ENCODE data around the gene TMEM45A.
"Not testable (repeated sequence)": the region's sequence is repeated elsewhere in the genome, so short reads cannot be mapped to it uniquely, and the experiment has no call there.

Gene TMEM45A

GRCh38 chr3:100492059-100493006 lies at the start of gene TMEM45A:
TSS of gene TMEM45A (plus strand) at chr3:100492619. CDS start at chr3:100555212, 62,593 bp downstream.
- DNase-seq (ENCODE audit: low read depth in 3 of 3): peak; percentile 28 to 88 (median 68)

GRCh38 chr3:100443690-100444089 lies 48.7 kb upstream of the TMEM45A start:
- no peak for DNase-seq (ENCODE audit: low read depth in 3 of 3)

DNA sequence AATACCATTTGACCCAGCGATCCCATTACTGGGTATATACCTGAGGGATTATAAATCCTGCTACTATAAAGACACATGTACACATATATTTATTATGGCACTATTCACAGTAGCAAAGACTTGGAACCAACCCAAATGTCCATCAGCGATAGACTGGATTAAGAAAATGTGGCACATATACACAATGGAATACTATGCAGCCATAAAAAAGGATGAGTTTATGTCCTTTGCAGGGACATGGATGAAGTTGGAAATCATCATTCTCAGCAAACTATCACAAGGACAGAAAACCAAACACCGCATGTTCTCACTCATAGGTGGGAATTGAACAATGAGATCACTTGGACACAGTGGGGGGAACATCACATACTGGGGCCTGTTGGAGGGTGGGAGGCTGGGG lies 45.4 kb upstream of the TMEM45A start:
- not testable (repeated sequence) for DNase-seq (ENCODE audit: low read depth in 3 of 3)

DNA sequence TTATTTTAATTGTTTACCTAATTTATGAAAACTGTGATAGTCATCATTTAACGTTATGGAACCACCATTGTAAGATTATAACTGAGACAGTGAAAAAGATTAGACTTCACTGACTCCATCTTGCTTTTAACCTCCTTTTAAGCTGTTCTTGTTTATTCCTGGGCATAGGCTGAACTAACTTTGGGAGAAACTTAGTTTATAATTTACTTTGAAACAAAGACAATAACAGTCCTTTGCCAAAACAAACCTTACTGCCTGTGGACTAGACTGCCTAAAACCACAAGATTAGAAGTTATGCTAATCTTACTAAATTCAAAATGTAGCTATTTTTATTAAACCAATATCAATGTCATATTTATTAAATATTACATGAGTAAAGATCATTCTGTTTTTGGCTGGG lies 44.3 kb upstream of the TMEM45A start:
- DNase-seq (ENCODE audit: low read depth in 3 of 3): no peak

GRCh38 chr3:100449214-100449613 lies 43.2 kb upstream of the TMEM45A start:
- no peak for DNase-seq (ENCODE audit: low read depth in 3 of 3)

DNA sequence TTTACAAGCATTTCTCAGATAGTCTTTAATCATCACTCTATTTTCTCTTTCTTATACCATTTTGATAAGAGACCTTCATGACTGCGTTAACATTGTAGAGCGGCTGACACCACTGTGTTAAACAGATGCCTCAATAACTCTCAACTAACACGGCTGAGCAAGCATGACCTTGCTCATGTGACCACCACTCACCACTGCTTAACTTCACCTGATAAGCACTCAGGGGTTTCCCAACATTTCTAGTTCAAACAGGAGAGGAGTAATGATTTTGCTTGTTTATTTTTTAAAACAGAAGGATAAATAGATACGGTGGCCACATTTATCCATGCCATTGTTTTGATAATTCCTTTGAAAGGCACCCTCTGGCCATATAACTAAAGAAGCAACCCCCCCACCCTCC lies 37.7 kb upstream of the TMEM45A start:
- DNase-seq (ENCODE audit: low read depth in 3 of 3): no peak

GRCh38 chr3:100455841-100456550 lies 36.4 kb upstream of the TMEM45A start:
- no peak for DNase-seq (ENCODE audit: low read depth in 3 of 3)

- DNase-seq (ENCODE audit: low read depth in 3 of 3): no peak
Observed at GRCh38 chr3:100456745-100457144, 35.7 kb upstream of the TMEM45A start.

GRCh38 chr3:100457811-100458210 lies 34.6 kb upstream of the TMEM45A start:
- no peak for DNase-seq (ENCODE audit: low read depth in 3 of 3)

GRCh38 chr3:100458814-100459213 lies 33.6 kb upstream of the TMEM45A start:
- no peak for DNase-seq (ENCODE audit: low read depth in 3 of 3)

- no peak for DNase-seq (ENCODE audit: low read depth in 3 of 3)
Observed at GRCh38 chr3:100463002-100463401, 29.4 kb upstream of the TMEM45A start.

DNA sequence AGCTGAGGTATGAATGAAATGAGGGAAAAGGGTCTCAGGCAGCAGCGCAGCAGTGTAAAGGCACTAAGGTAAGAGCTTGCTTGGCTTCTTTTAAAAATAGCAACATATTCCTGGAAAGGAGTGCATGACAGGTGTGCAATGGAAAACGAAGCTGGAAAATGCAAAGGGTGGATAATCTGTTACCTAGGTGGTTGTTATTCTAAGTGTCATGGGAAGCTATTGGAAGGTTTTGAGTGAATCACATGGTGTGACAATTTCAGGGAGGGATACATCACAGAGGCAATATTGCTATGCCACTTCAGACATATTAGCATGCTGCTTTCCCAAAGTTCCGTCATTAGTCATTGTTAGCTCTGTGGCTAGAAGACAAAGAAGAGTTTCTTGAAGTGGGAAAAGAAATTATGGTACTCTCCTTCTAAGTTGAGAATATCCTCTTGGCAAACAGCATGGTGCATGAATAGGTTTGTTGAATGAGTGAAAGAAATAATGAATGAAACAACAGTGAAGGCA lies 28.7 kb upstream of the TMEM45A start:
- no peak for DNase-seq (ENCODE audit: low read depth in 3 of 3)

GRCh38 chr3:100465892-100466777 lies 26.3 kb upstream of the TMEM45A start:
- no peak for DNase-seq (ENCODE audit: low read depth in 3 of 3)

GRCh38 chr3:100467133-100467532 lies 25.3 kb upstream of the TMEM45A start:
- no peak for DNase-seq (ENCODE audit: low read depth in 3 of 3)

DNA sequence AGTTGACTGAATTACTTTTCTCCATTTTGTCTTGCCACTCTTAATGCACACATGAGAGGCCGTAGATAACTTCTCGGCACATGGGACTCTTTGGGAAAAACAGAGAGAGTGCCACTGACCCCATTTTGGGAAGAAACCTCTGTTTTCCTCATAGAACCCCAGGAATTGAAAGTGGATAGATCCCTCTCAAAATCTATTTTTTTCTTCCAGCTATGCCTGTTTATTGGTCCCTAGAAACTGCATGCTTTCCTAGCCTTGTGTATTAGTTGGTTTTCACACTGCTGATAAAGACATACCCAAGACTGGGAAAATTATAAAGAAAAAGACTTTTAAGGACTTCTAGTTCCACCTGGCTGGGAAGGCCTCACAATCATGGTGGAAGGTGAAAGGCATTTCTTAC lies 23.7 kb upstream of the TMEM45A start:
- DNase-seq (ENCODE audit: low read depth in 3 of 3): no peak

DNA sequence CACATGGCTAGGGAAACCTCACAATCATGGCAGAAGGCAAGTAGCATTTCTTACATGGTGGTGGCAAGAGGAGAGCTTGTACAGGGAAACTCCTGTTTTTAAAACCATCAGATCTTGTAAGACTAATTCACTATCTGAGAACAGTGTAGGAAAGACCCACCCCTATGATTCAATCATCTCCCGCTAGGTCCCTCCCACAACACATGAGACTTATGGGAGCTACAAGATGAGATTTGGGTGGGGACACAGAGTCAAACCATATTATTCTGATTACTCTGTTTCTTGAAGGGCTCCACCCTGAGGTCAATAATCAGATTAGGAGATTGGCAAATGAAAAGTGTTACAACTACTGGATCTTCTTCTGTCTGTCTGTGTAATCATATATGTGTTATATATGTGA lies 21.5 kb upstream of the TMEM45A start:
- DNase-seq (ENCODE audit: low read depth in 3 of 3): no peak

GRCh38 chr3:100471444-100471843 lies 21.0 kb upstream of the TMEM45A start:
- DNase-seq (ENCODE audit: low read depth in 3 of 3): no peak

GRCh38 chr3:100477851-100478360 lies 14.5 kb upstream of the TMEM45A start:
- DNase-seq (ENCODE audit: low read depth in 3 of 3): not testable (repeated sequence)

DNA sequence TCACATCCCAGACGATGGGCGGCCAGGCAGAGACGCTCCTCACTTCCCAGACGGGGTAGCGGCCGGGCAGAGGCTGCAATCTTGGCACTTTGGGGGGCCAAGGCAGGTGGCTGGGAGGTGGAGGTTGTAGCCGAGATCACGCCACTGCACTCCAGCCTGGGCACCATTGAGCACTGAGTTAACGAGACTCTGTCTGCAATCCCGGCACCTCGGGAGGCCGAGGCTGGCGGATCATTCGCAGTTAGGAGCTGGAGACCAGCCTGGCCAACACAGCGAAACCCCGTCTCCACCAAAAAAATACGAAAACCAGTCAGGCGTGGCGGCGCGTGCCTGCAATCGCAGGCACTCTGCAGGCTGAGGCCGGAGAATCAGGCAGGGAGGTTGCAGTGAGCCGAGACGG lies 13.9 kb upstream of the TMEM45A start:
- DNase-seq (ENCODE audit: low read depth in 3 of 3): not testable (repeated sequence)

DNA sequence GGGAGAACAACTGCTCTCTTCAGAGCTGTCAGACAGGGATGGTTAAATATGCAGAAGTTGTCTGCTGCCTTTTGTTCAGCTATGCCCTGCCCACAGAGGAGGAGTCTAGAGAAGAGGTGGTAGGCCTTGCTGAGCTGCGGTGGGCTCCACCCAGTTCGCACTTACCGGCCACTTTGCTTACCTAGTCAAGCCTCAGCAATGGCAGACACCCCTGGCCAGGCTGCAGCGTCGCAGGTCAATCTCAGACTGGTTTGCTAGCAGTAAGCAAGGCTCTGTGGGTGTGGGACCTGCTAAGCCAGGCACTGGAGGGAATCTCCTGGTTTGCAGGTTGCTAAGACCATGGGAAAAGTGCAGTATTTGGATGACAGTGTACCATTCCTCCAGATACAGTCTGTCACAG lies 12.3 kb upstream of the TMEM45A start:
- DNase-seq (ENCODE audit: low read depth in 3 of 3): no peak

GRCh38 chr3:100482176-100482575 lies 10.2 kb upstream of the TMEM45A start:
- DNase-seq (ENCODE audit: low read depth in 3 of 3): no peak

All from stimulated activated CD4-positive, alpha-beta T cell treated with anti-CD3 and anti-CD28 coated beads, TNF-alpha, amount 100 ng/mL, for 24 hours (primary cell).